Measurements from ENCODE around the gene CNOT6. TPM values are rescaled to one million over a fixed set of nuclear protein-coding genes. Genes with fewer than 3 reads are reported as not detected.

The CNOT6 gene
- total RNA-seq, 1 experiment from 2014 or later: 59.1 TPM

- TF ChIP-seq FOSL1 (IDR thresholded peaks at IDR 0.05; ENCODE audit: low read depth) (no peak), EZH2phosphoT487 (IDR thresholded peaks at IDR 0.05; ENCODE audit: borderline replicate concordance) (no peak), ATF3 (IDR thresholded peaks at IDR 0.05) (no peak)
- no peaks in the 10 kb centered on the region for H3K9me2 ChIP-seq (ENCODE audit: insufficient read depth)
- ChIA-PET POLR2A (no interaction called here), CTCF (interaction anchor here (1.0 to 1.3 kb wide), 2 partner anchors 138 to 177 kb away, joined by 3 to 4 read pairs; no protein-coding TSS in a partner anchor), RAD21 (ENCODE audit: low non-redundant PET in 1 of 2, low total read pairs in 2 of 2, uncharacterized antibody in 2 of 2, unreplicated experiment in 2 of 2) (no interaction called here)
- H3K9me3 ChIP-seq (ENCODE audit: control insufficient read depth in 1 of 2, insufficient read depth in 1 of 2, low read depth in 1 of 2, low read length in 2 of 2): no peaks in the 10 kb centered on the region
- intact Hi-C loops (cut with micrococcal nuclease): loop anchor here (10.0 kb wide), 1 partner anchor 265 kb away; the partner anchor contains the start of gene RASGEF1C
- ATAC-seq (no peak), DNase-seq (ENCODE audit: low read depth, low spot score) (no peak)
- H3K9ac ChIP-seq (ENCODE audit: low read length): no peak overlapping the region
- H3K79me2 ChIP-seq (ENCODE audit: insufficient read depth, low read length): no peaks in the 10 kb centered on the region
- no peaks in the 10 kb centered on the region for H4K20me1 ChIP-seq (ENCODE audit: insufficient read depth)
- H2AFZ ChIP-seq (ENCODE audit: low read depth, low read length, poor library complexity, severe bottlenecking): no peak overlapping the region
- H3K4me3 ChIP-seq (replicated peaks in 1 of 2; ENCODE audit: low read depth in 1 of 2, low read length in 2 of 2): no peak overlapping the region
- H3K4me2 ChIP-seq (ENCODE audit: low read length): no peak overlapping the region
- H3K4me1 ChIP-seq (ENCODE audit: control insufficient read depth in 1 of 2, insufficient read depth in 2 of 2, low read length in 2 of 2): peaks cover 7 to 14% of the 10 kb centered on the region in 2 experiments; a peak in 3 of 4 replicates
- no TSS peak for BruUV-seq (replicated peaks)
- H3K36me3 ChIP-seq (ENCODE audit: control insufficient read depth in 1 of 2, insufficient read depth in 2 of 2, low read length in 2 of 2): no peaks in the 10 kb centered on the region
- no peak overlapping the region for H3K27ac ChIP-seq (ENCODE audit: low read depth, low read length)
- H3K27me3 ChIP-seq (ENCODE audit: insufficient read depth, low read length): no peaks in the 10 kb centered on the region
Measured at GRCh38 chr5:180469866-180470265, 24.3 kb upstream of the CNOT6 start.

GRCh38 chr5:180470361-180470760 lies 23.8 kb upstream of the CNOT6 start:
- no peaks in the 10 kb centered on the region for H3K36me3 ChIP-seq (ENCODE audit: control insufficient read depth in 1 of 2, insufficient read depth in 2 of 2, low read length in 2 of 2)
- no peak overlapping the region for H3K9ac ChIP-seq (ENCODE audit: low read length)
- peaks cover 7 to 14% of the 10 kb centered on the region in 2 experiments; a peak in 3 of 4 replicates for H3K4me1 ChIP-seq (ENCODE audit: control insufficient read depth in 1 of 2, insufficient read depth in 2 of 2, low read length in 2 of 2)
- no TSS peak for BruUV-seq (replicated peaks)
- ATAC-seq (no peak), DNase-seq (ENCODE audit: low read depth, low spot score) (no peak)
- ChIA-PET RAD21 (ENCODE audit: low non-redundant PET in 1 of 2, low total read pairs in 2 of 2, uncharacterized antibody in 2 of 2, unreplicated experiment in 2 of 2) (interaction anchor here in 1 of 2 experiments (1.0 kb wide), 1 partner anchor 177 kb away, joined by 3 read pairs; no protein-coding TSS in a partner anchor), POLR2A (no interaction called here), CTCF (interaction anchor here (0.7 to 1.7 kb wide), 7 partner anchors 10 to 262 kb away, joined by 3 to 25 read pairs (median 4); partner anchors contain the start of genes GFPT2, MAPK9 and RASGEF1C)
- H3K27ac ChIP-seq (ENCODE audit: low read depth, low read length): no peak overlapping the region
- no peaks in the 10 kb centered on the region for H4K20me1 ChIP-seq (ENCODE audit: insufficient read depth)
- no peak overlapping the region for H3K4me2 ChIP-seq (ENCODE audit: low read length)
- no peak overlapping the region for H3K4me3 ChIP-seq (replicated peaks in 1 of 2; ENCODE audit: low read depth in 1 of 2, low read length in 2 of 2)
- H2AFZ ChIP-seq (ENCODE audit: low read depth, low read length, poor library complexity, severe bottlenecking): no peak overlapping the region
- no peaks in the 10 kb centered on the region for H3K9me2 ChIP-seq (ENCODE audit: insufficient read depth)
- no peaks in the 10 kb centered on the region for H3K27me3 ChIP-seq (ENCODE audit: insufficient read depth, low read length)
- no peaks in the 10 kb centered on the region for H3K9me3 ChIP-seq (ENCODE audit: control insufficient read depth in 1 of 2, insufficient read depth in 1 of 2, low read depth in 1 of 2, low read length in 2 of 2)
- no peak for TF ChIP-seq SP1 (IDR thresholded peaks at IDR 0.05; ENCODE audit: low read depth)
- TF ChIP-seq ATF3 (IDR thresholded peaks at IDR 0.05): no peak
- no peak for TF ChIP-seq CTCF (IDR thresholded peaks at IDR 0.05 in 2 of 3, conservative IDR thresholded peaks at IDR 0.05 in 1 of 3; ENCODE audit: borderline replicate concordance in 1 of 3, insufficient read depth in 1 of 3, low read depth in 2 of 3, low read length in 2 of 3)
- TF ChIP-seq POLR2A (IDR thresholded peaks at IDR 0.05; ENCODE audit: borderline replicate concordance, extremely low read depth, insufficient read depth, insufficient read length): no peak
- TF ChIP-seq RAD21 (IDR thresholded peaks at IDR 0.05; ENCODE audit: low read depth): no peak
- TF ChIP-seq TCF7L2 (IDR thresholded peaks at IDR 0.05; ENCODE audit: borderline replicate concordance, extremely low read depth, insufficient read depth, insufficient read length): no peak
- TF ChIP-seq JUND (IDR thresholded peaks at IDR 0.05): no peak
- intact Hi-C loops (cut with micrococcal nuclease): loop anchor here (10.0 kb wide), 1 partner anchor 266 kb away; the partner anchor contains the start of gene RASGEF1C
- no peaks in the 10 kb centered on the region for H3K79me2 ChIP-seq (ENCODE audit: insufficient read depth, low read length)

Data from HCT116 (cell line).